ENCODE measurements around the gene ABCA2.

DNA sequence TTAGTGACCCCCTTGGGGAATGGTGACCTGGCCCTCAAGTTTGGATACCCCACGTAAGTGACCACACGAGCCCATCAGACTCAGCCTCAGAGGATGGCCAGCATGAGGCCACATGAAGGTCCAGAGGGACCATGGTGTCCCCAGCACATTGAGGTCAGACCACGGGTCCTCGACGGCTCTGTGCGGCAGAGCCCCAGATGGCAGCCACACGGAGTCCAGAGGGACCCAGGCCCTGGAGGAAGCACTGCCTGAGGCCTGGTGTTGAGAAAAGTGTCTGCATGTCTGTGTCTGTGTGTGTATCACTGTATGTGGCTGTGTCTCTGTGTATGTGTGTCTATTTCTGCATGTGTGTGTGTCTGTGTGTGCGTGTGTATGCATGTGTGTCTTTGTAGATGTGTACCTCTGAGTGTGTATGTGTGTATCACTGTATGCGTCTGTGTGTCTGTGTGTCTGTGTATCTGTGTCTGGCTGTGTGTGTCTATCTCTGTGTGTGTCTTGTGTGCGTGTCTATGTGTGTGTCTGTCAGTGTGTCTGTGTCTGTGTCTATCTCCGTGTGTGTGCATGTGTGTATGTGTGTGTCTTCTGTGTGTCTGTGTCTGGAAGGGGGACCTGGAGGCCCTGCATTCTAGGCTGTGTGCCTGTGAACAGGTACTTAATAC, 44.3 kb downstream of the ABCA2 start:
- TF ChIP-seq POLR2A (IDR thresholded peaks at IDR 0.05; ENCODE audit: low read length) (no peak), GATA1 (IDR thresholded peaks at IDR 0.05; ENCODE audit: low read depth, low read length) (no peak)

Measured in erythroblast (primary cell).